ENCODE data around the gene IMPG1.

DNA sequence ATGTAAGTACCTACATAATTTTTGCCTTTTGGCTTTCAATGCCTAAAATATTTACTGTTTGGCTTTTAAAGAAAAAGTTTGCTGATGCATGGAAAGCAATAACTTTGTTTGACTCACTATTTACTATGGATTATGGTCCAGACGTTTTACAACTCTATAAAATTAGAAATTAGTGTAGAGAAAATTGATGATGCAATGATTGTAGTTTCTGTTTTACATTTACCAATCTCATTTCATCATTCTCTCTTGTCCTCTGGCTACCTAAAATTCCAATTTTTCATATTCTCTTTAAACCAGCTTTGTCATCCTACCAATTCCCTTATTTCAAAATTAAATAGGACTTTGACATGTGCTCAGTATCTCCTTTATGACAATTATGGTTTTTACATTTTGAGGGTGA lies 131.0 kb downstream of the IMPG1 start:
- TF ChIP-seq, protein P1, sequence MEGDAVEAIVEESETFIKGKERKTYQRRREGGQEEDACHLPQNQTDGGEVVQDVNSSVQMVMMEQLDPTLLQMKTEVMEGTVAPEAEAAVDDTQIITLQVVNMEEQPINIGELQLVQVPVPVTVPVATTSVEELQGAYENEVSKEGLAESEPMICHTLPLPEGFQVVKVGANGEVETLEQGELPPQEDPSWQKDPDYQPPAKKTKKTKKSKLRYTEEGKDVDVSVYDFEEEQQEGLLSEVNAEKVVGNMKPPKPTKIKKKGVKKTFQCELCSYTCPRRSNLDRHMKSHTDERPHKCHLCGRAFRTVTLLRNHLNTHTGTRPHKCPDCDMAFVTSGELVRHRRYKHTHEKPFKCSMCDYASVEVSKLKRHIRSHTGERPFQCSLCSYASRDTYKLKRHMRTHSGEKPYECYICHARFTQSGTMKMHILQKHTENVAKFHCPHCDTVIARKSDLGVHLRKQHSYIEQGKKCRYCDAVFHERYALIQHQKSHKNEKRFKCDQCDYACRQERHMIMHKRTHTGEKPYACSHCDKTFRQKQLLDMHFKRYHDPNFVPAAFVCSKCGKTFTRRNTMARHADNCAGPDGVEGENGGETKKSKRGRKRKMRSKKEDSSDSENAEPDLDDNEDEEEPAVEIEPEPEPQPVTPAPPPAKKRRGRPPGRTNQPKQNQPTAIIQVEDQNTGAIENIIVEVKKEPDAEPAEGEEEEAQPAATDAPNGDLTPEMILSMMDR (IDR thresholded peaks at IDR 0.05) = no peak
- no peak for TF ChIP-seq POLR2A (IDR thresholded peaks at IDR 0.05)

Measured in body of pancreas (tissue), 4 donors.